Measurements from ENCODE around the gene CD180.
A peak's percentile ranks its signal among the peaks of the same experiment; 100 is the strongest.

CD180 gene

DNA sequence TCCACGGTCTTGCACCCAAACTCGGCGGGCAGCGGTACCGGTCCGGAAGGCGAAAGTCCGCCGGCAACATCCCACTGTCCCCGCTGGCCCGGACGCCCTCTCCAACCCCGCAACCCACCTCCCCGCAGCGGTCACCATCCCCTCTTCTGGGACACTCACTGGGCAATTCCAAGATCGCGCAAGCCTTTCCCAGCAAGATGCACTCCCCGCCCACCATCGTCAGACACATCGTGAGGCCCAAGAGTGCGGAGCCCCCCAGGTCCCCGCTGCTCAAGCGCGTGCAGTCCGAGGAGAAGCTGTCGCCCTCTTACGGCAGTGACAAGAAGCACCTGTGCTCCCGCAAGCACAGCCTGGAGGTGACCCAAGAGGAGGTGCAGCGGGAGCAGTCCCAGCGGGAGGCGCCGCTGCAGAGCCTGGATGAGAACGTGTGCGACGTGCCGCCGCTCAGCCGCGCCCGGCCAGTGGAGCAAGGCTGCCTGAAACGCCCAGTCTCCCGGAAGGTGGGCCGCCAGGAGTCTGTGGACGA lies 33.3 kb downstream of the CD180 start:
- Mint-ChIP-seq H3K4me1 (peaks cover 31% of the 10 kb centered on the region), H3K9me3 (no peaks in the 10 kb centered on the region), H3K27ac (no peak overlapping the region), H3K4me3 (no peak overlapping the region), H3K36me3 (ENCODE audit: low read depth) (peaks cover 31% of the 10 kb centered on the region), H3K27me3 (ENCODE audit: low read depth, poor library complexity) (no peaks in the 10 kb centered on the region)
- DNase-seq: no peak
- TF ChIP-seq, protein P1, sequence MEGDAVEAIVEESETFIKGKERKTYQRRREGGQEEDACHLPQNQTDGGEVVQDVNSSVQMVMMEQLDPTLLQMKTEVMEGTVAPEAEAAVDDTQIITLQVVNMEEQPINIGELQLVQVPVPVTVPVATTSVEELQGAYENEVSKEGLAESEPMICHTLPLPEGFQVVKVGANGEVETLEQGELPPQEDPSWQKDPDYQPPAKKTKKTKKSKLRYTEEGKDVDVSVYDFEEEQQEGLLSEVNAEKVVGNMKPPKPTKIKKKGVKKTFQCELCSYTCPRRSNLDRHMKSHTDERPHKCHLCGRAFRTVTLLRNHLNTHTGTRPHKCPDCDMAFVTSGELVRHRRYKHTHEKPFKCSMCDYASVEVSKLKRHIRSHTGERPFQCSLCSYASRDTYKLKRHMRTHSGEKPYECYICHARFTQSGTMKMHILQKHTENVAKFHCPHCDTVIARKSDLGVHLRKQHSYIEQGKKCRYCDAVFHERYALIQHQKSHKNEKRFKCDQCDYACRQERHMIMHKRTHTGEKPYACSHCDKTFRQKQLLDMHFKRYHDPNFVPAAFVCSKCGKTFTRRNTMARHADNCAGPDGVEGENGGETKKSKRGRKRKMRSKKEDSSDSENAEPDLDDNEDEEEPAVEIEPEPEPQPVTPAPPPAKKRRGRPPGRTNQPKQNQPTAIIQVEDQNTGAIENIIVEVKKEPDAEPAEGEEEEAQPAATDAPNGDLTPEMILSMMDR (IDR thresholded peaks at IDR 0.05): no peak

DNA sequence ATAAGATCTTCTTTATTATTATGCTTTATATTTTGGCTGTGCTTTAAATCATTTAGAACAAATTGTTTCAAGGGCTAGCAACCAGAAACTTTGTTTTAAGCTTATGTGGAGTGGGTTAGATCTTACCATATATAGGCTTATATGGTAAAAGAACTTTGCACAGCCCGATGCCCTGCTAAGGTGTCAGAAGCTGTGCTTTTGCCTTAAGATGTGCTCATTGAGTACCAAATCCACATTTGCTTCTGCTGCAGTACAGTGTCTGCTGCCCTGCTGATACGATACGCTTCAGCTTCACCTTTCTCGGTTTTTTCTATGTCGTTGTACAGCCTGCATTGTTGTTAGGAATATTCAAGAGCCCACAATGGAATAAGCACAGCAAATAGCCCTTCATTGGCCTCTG lies 34.8 kb downstream of the CD180 start:
- Mint-ChIP-seq H3K27ac (no peak overlapping the region), H3K4me1 (peaks cover 29% of the 10 kb centered on the region), H3K36me3 (ENCODE audit: low read depth) (peaks cover 28% of the 10 kb centered on the region), H3K9me3 (no peaks in the 10 kb centered on the region), H3K4me3 (no peak overlapping the region), H3K27me3 (ENCODE audit: low read depth, poor library complexity) (no peaks in the 10 kb centered on the region)
- DNase-seq: no peak
- TF ChIP-seq, protein P1 (IDR thresholded peaks at IDR 0.05): no peak

DNA sequence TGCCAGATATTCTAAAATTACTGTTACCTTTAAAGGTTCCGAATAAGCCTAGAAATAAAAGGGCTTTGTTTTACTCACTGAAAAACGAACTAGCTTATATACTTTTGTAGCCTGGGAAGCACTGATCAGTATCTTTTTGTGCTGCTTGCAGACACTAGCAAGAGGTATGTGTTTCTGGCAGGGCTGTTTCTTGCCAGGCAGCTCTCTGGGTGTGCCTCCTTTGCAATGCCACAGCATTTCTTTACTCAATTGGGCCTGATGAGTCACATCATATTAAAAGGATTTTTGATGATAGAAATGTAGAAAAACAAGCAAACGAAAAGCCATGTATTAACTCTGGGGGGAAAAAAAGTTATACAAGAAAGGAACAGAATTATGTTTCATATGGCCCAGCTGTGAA lies 35.6 kb downstream of the CD180 start:
- DNase-seq: no peak
- H3K27ac Mint-ChIP-seq: no peak overlapping the region
- H3K36me3 Mint-ChIP-seq (ENCODE audit: low read depth): peaks cover 27% of the 10 kb centered on the region
- H3K9me3 Mint-ChIP-seq: no peaks in the 10 kb centered on the region
- no peaks in the 10 kb centered on the region for H3K27me3 Mint-ChIP-seq (ENCODE audit: low read depth, poor library complexity)
- no peak overlapping the region for H3K4me3 Mint-ChIP-seq
- H3K4me1 Mint-ChIP-seq: peaks cover 28% of the 10 kb centered on the region
- TF ChIP-seq, protein P1 (IDR thresholded peaks at IDR 0.05): no peak

- Mint-ChIP-seq H3K4me3 (no peak overlapping the region), H3K4me1 (peaks cover 26% of the 10 kb centered on the region), H3K27ac (no peak overlapping the region), H3K9me3 (no peaks in the 10 kb centered on the region), H3K27me3 (ENCODE audit: low read depth, poor library complexity) (no peaks in the 10 kb centered on the region), H3K36me3 (ENCODE audit: low read depth) (peaks cover 27% of the 10 kb centered on the region)
- no peak for DNase-seq
- TF ChIP-seq, protein P1 (IDR thresholded peaks at IDR 0.05): no peak
Measured at GRCh38 chr5:67160272-67160671, 36.3 kb downstream of the CD180 start.

GRCh38 chr5:67156976-67157583 lies 39.5 kb downstream of the CD180 start:
- no peak overlapping the region for H3K27ac Mint-ChIP-seq
- TF ChIP-seq, protein P1 (IDR thresholded peaks at IDR 0.05): peak; percentile 83
- H3K27me3 Mint-ChIP-seq (ENCODE audit: low read depth, poor library complexity): no peaks in the 10 kb centered on the region
- H3K4me3 Mint-ChIP-seq: no peak overlapping the region
- DNase-seq: peak; percentile 40
- H3K36me3 Mint-ChIP-seq (ENCODE audit: low read depth): peaks cover 19% of the 10 kb centered on the region
- no peaks in the 10 kb centered on the region for H3K9me3 Mint-ChIP-seq
- peaks cover 24% of the 10 kb centered on the region for H3K4me1 Mint-ChIP-seq
